ENCODE results near the gene SNX13. TPM values are rescaled to one million over a fixed set of nuclear protein-coding genes. Genes with fewer than 3 reads are reported as not detected.

The SNX13 gene
- total and polyA plus RNA-seq, 2 experiments from 2014 or later: 7.5 to 42.7 TPM

- Histone ChIP-seq H3K4me3 (no peak overlapping the region), H3K27ac (ENCODE audit: low read depth) (no peak overlapping the region), H3K79me2 (replicated peaks; ENCODE audit: insufficient read depth) (no peaks in the 10 kb centered on the region), H3K4me2 (no peak overlapping the region), H3K4me1 (ENCODE audit: insufficient read depth) (no peaks in the 10 kb centered on the region), H4K20me1 (replicated peaks; ENCODE audit: insufficient read depth) (no peaks in the 10 kb centered on the region), H3K36me3 (ENCODE audit: insufficient read depth) (no peaks in the 10 kb centered on the region), H3K27me3 (ENCODE audit: insufficient read depth) (no peaks in the 10 kb centered on the region), H2AFZ (no peak overlapping the region), H3F3A (replicated peaks; ENCODE audit: low read depth) (no peaks in the 10 kb centered on the region), H3K9me2 (ENCODE audit: insufficient read depth) (no peaks in the 10 kb centered on the region)
- Mint-ChIP-seq H3K4me3 (no peak overlapping the region), H3K4me1 (no peaks in the 10 kb centered on the region), H3K36me3 (ENCODE audit: low read depth) (no peaks in the 10 kb centered on the region), H3K27me3 (ENCODE audit: insufficient read depth, low read depth, poor library complexity) (no peaks in the 10 kb centered on the region), H3K27ac (no peak overlapping the region), H3K9me3 (no peaks in the 10 kb centered on the region)
- DNase-seq (ENCODE audit: low spot score): no peak
- no peak for ATAC-seq
- TF ChIP-seq ZNF462 (CRISPR knock-in tag; IDR thresholded peaks at IDR 0.05) (no peak), NANOG (IDR thresholded peaks at IDR 0.05; ENCODE audit: borderline replicate concordance) (no peak), CREB1 (CRISPR knock-in tag; IDR thresholded peaks at IDR 0.05; ENCODE audit: low read depth) (no peak), ZNF114 (CRISPR knock-in tag; IDR thresholded peaks at IDR 0.05) (no peak), JUNB (IDR thresholded peaks at IDR 0.05; ENCODE audit: unreplicated experiment) (no peak)
Measured at GRCh38 chr7:17947620-17948019, 7.3 kb upstream of the SNX13 start.

- ATAC-seq (no peak), DNase-seq (ENCODE audit: low spot score) (no peak)
- no peak overlapping the region for H2AFZ ChIP-seq
- H3K9me3 Mint-ChIP-seq: no peaks in the 10 kb centered on the region
- no peak overlapping the region for H3K4me3 Mint-ChIP-seq
- H3K27ac Mint-ChIP-seq: no peak overlapping the region
- H3K27me3 Mint-ChIP-seq (ENCODE audit: insufficient read depth, low read depth, poor library complexity): no peaks in the 10 kb centered on the region
- no peaks in the 10 kb centered on the region for H3K36me3 ChIP-seq (ENCODE audit: insufficient read depth)
- no peaks in the 10 kb centered on the region for H3F3A ChIP-seq (replicated peaks; ENCODE audit: low read depth)
- no peaks in the 10 kb centered on the region for H4K20me1 ChIP-seq (replicated peaks; ENCODE audit: insufficient read depth)
- H3K27ac ChIP-seq (ENCODE audit: low read depth): no peak overlapping the region
- peaks cover 3% of the 10 kb centered on the region for H3K4me1 ChIP-seq (ENCODE audit: insufficient read depth)
- no peaks in the 10 kb centered on the region for H3K27me3 ChIP-seq (ENCODE audit: insufficient read depth)
- no peak overlapping the region for H3K4me2 ChIP-seq
- no peaks in the 10 kb centered on the region for H3K9me2 ChIP-seq (ENCODE audit: insufficient read depth)
- H3K4me3 ChIP-seq: no peak overlapping the region
- H3K79me2 ChIP-seq (replicated peaks; ENCODE audit: insufficient read depth): no peaks in the 10 kb centered on the region
- H3K36me3 Mint-ChIP-seq (ENCODE audit: low read depth): no peaks in the 10 kb centered on the region
- peaks cover 7% of the 10 kb centered on the region; the same call in 2 of the 3 replicates for H3K4me1 Mint-ChIP-seq
- no peak for TF ChIP-seq CTCF (conservative IDR thresholded peaks at IDR 0.05; ENCODE audit: low read depth in 2 of 2)
- TF ChIP-seq ETS1 (IDR thresholded peaks at IDR 0.05): no peak
- TF ChIP-seq EZH2phosphoT487 (IDR thresholded peaks at IDR 0.05; ENCODE audit: unreplicated experiment): no peak
- no peak for TF ChIP-seq POLR2AphosphoS5 (IDR thresholded peaks at IDR 0.05; ENCODE audit: low read depth)
- no peak for TF ChIP-seq REST (IDR thresholded peaks at IDR 0.05; ENCODE audit: unreplicated experiment)
Measured at GRCh38 chr7:17946591-17946990, 6.3 kb upstream of the SNX13 start.

Data from GM23338 (cell line).